IPS DF 6.9 (cell line): ENCODE data around the gene TBC1D8.

Experiments
- DNase-seq: peaks from one replicate; pipeline ENCODE4 v3.0.0-alpha.2; 2013; ENCODE audit warnings: low read depth, low spot score
- H3K27ac ChIP-seq: one replicate; pipeline ENCODE4 v1.5.1; 2013; ENCODE audit warnings: low read length, control low read depth
- H3K27me3 ChIP-seq: 2 replicates; pipeline ENCODE4 v1.6.1; 2013; ENCODE audit warnings: mild to moderate bottlenecking, low read length; ENCODE audit not compliant: control insufficient read depth, insufficient read depth
- H3K36me3 ChIP-seq: 2 replicates; pipeline ENCODE4 v1.6.1; 2013; ENCODE audit warnings: low read length; ENCODE audit not compliant: control insufficient read depth, insufficient read depth
- H3K4me1 ChIP-seq: 2 replicates; pipeline ENCODE4 v1.6.1; 2013; ENCODE audit warnings: low read length; ENCODE audit not compliant: control insufficient read depth, insufficient read depth
- H3K4me3 ChIP-seq: 2 replicates; pipeline ENCODE4 v1.5.1; 2013; ENCODE audit warnings: mild to moderate bottlenecking, low read length
- H3K9me3 ChIP-seq: 2 replicates; pipeline ENCODE4 v1.6.1; 2013; ENCODE audit warnings: low read length, inconsistent platforms; ENCODE audit not compliant: control insufficient read depth, insufficient read depth
- WGBS: extraction: QIAGEN DNeasy Blood & Tissue Kit; methylation state at CpG from one replicate; pipeline ENCODE4 v1.1.7; 2013; ENCODE audit warnings: mixed read lengths, missing lambda C conversion rate; ENCODE audit not compliant: insufficient read length, insufficient coverage; 5-methylcytosine and 5-hydroxymethylcytosine counted together

The TBC1D8 gene

DNA sequence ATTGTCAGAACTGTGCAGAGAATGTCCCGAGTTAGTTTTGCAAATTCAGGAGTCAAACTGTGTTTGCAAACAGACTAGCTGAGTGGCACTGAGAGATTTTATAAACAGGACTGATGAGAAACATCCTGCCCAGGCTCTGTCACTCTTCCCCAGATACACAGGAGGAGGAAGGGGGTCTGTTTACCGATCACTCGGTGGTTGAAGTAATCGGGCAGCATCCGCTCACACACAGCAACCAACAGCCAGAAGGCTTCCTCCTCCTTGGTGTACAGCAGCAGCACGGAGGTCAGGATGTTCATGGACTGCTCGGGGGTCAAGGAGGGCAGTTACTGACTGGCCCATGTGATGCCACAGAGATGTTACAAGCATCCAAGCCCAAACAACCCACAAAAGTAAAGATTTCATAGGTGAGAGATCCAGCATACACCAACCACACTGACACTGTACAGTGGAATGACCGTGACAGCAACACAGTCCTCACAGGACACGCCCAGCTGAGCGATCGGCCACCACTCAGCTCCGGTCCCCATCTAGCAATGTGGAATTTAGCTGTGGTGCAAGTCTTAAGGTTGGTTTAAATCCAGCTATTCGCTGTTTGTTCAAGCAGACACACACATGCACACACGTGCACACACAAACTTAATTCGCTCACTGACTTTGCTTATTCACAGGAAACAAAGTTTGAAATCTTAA lies 119.0 kb downstream of the TBC1D8 start:
- no peaks in the 10 kb centered on the region; the same call in 1 of the 2 replicates for H3K4me1 ChIP-seq
- no peak overlapping the region for H3K4me3 ChIP-seq
- DNase-seq, result no peak
- no peaks in the 10 kb centered on the region for H3K27me3 ChIP-seq
- H3K9me3 ChIP-seq, result no peaks in the 10 kb centered on the region
- no peak overlapping the region for H3K27ac ChIP-seq
- no CpG with 5 or more reads among the region's 15 CpGs for WGBS
- H3K36me3 ChIP-seq, result peaks cover 4% of the 10 kb centered on the region; the same call in 1 of the 2 replicates

DNA sequence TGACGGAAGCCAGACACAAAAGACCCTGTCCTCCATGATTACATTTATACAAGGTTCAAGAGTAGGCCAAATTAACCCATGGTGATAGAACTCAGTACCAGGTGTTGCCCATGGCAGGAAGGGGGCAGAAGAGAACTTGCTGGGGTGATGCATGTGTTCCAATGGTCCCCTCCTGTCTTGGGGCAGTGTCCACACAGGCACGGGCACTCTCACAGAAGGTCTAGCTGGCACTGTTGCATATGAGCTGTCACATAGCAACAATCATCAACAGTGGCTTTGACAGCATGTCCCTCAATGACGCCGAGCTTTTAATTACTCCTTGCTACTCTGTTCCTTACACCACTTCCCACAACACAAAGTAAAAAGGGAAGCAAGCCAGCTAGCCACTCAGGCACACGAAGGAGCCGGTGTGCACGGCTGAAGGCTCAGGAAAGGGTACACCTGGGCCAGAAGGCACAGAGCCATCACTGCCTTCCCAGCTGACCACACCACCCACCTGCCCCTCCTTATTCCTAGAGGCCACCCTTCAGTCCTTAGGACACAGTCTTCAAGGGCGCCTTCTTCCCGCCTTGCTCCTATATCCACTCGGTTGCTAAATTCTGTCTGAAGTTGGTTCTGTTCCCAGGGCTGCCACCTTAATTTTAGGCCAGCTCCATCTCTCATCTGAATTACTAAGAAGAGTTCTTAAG lies 120.2 kb downstream of the TBC1D8 start:
- DNase-seq, result no peak
- no CpG with 5 or more reads among the region's 10 CpGs for WGBS

DNA sequence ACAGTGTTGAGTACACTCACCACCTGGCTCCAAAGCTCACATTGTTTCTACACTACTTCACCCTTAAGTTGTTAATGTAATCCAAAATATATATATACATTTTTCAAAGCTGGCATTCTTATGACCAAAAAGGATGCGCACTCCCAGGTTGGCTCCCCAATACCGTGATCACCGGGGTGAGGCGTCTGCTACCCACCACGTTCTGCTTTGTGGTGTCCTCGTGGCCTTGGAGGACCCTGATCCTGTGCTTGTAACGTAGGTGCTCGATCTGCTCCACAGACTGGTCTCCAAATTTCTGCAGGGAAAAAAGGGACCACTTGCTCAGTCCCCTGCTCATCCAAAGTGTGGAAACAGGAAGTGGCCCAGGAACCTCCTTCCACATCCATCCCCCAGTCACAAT lies 123.3 kb downstream of the TBC1D8 start:
- DNase-seq, result no peak
- Histone ChIP-seq H3K36me3 (peaks cover 4% of the 10 kb centered on the region; the same call in 1 of the 2 replicates), H3K4me3 (no peak overlapping the region), H3K9me3 (no peaks in the 10 kb centered on the region), H3K27ac (no peak overlapping the region), H3K27me3 (no peaks in the 10 kb centered on the region), H3K4me1 (peaks cover 4% of the 10 kb centered on the region)
- WGBS, result no CpG with 5 or more reads among the region's 8 CpGs

More for the DNA sequence above, 120.2 kb downstream of the TBC1D8 start:
- H3K27ac ChIP-seq, result no peak overlapping the region
- peaks cover 4% of the 10 kb centered on the region for H3K4me1 ChIP-seq
- no peaks in the 10 kb centered on the region for H3K9me3 ChIP-seq
- no peak overlapping the region for H3K4me3 ChIP-seq
- peaks cover 4% of the 10 kb centered on the region; the same call in 1 of the 2 replicates for H3K36me3 ChIP-seq
- H3K27me3 ChIP-seq, result no peaks in the 10 kb centered on the region

DNA sequence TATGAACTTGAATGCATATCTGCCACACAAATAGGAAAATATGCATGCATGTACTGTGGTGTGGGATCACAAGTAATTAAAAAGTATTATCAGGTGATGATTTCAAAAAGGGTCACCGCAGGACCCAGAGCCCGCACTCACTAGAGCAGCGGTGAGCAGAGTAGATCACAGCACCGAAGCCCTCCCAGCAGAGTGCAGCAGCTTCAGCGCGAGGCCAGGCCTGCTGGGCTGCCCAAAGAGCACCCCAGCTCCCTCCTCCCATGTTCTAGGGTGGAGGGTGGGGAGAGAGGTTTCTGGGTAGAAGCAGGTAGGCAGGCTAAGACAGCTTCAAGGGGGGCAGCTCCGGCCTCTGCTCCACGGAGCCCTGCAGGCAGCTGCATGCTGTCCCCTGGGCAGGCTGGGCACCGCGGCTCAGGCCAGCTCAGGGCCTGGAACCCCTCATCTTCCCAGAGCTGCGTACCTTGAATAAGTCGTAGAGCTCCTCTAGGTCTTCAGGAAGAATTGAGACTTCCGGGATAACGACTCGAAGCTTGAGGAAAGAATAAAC lies 124.2 kb downstream of the TBC1D8 start:
- peaks cover 4% of the 10 kb centered on the region for H3K4me1 ChIP-seq
- no peaks in the 10 kb centered on the region for H3K9me3 ChIP-seq
- peaks cover 7% of the 10 kb centered on the region; the same call in 1 of the 2 replicates for H3K36me3 ChIP-seq
- no peak overlapping the region for H3K27ac ChIP-seq
- DNase-seq, result no peak
- H3K4me3 ChIP-seq, result no peak overlapping the region
- WGBS, result no CpG with 5 or more reads among the region's 15 CpGs
- no peaks in the 10 kb centered on the region for H3K27me3 ChIP-seq

DNA sequence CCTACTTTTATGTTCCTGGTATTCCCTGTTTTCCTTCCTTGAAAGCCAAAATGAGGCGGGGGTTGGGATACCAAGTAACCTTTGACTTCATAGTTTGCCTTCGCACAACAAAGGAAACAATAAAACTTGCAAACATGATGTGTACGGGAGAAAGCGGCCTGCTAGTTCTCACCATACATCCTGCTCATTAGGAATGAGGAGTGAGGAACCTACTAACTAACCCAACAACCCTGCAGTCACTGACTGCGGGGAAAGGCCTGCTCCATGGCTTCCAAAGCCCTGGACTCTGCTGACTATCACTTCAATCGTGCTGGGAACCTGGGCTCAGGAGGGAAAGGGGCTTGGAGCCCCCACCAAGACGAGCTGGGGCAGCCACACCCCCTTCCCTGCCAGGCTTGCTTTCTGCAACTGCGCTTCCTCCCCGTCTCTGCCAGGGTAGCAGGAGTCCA lies 124.9 kb downstream of the TBC1D8 start:
- WGBS, result no CpG with 5 or more reads among the region's 9 CpGs
- Histone ChIP-seq H3K27ac (no peak overlapping the region), H3K4me1 (peaks cover 4% of the 10 kb centered on the region), H3K9me3 (no peaks in the 10 kb centered on the region), H3K27me3 (no peaks in the 10 kb centered on the region), H3K4me3 (no peak overlapping the region), H3K36me3 (0 out of 2 replicates have a peak, but pooled peaks cover 7% of the 10 kb centered on the region)
- no peak for DNase-seq

DNA sequence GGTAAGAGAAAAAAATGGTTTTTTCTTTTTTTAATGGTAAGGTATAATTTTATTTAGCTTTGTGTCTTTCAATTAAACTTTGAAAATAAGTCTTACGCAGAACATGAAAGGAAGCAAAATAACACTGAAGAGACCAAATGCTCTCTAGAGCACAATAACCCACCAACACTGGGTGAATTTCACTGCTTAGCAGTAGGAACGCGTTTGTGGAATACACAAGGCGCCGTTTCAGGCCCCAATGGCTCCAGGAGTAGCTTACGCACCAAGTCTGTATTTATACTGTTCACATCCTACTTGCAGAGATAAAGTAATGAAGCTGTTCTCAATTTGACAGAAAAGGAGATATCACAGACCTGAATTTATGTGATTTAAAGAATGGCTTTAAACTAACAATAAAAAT lies 125.6 kb downstream of the TBC1D8 start:
- DNase-seq, result no peak
- Histone ChIP-seq H3K9me3 (no peaks in the 10 kb centered on the region), H3K27me3 (no peaks in the 10 kb centered on the region), H3K4me3 (no peak overlapping the region), H3K4me1 (peaks cover 4% of the 10 kb centered on the region), H3K36me3 (0 out of 2 replicates have a peak, but pooled peaks cover 7% of the 10 kb centered on the region), H3K27ac (no peak overlapping the region)
- WGBS, result no CpG with 5 or more reads among the region's 6 CpGs

DNA sequence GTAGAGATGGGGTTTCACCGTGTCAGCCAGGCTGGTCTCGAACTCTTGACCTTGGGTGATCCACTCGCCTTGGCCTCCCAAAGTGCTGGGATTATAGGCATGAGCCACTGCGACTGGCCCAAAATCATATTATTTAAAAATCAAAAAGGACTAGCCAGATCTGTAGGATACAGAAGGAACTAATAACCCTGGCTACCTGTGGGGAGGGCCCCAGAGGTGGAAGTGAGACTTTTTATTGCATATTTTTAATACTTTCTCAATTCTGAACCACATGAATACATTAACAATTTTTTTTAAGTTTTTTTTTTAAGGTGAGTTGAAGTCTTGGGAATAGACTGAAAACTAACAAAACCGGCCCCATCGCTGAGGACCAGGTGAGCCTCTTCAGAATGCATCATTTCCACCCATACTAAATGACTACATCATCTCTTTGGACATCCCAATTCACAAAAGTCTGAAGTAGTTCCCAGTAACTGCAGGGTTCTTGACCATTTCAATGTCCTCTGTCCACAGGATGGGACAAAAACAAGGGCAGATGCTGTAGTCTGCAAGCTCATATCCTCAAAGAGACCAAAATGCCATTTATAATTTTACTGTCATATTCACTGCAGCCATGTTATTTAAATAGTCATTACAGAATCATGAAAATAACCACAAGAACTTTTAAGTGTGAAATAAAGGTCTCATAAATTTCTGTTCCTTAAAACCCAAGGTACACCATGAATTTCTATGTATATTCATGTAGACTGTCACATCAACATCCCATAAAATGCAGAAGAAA lies 127.7 kb downstream of the TBC1D8 start:
- Histone ChIP-seq H3K4me3 (no peak overlapping the region), H3K27ac (no peak overlapping the region), H3K9me3 (no peaks in the 10 kb centered on the region), H3K36me3 (0 out of 2 replicates have a peak, but pooled peaks cover 4% of the 10 kb centered on the region), H3K27me3 (no peaks in the 10 kb centered on the region), H3K4me1 (peaks cover 4% of the 10 kb centered on the region)
- WGBS, result no CpG with 5 or more reads among the region's 6 CpGs
- no peak for DNase-seq

DNA sequence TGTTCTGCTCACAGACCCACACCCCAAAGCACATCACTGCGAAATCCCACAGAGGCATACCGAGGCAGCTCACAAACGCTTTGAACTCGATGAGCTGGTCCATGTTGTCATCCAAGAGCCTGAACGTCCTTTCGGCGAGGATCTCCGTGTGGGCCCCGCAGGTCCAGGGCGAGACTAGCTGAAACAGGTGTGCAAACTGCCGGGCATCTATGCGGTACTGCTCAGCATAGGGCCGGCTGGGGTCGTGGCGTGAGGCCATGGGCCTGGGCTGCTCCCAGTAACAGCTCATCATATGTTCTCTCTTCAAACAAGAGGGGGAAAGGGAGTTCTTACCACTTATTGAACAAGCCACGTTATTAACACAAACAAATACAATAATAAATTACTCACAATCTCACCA lies 129.0 kb downstream of the TBC1D8 start:
- 0 out of 2 replicates have a peak, but pooled peaks cover 4% of the 10 kb centered on the region for H3K36me3 ChIP-seq
- H3K27ac ChIP-seq, result no peak overlapping the region
- WGBS, result 100% methylated on average over 1 of the region's 16 CpGs
- no peak overlapping the region for H3K4me3 ChIP-seq
- DNase-seq, result no peak
- no peaks in the 10 kb centered on the region for H3K27me3 ChIP-seq
- H3K4me1 ChIP-seq, result peaks cover 4% of the 10 kb centered on the region
- H3K9me3 ChIP-seq, result no peaks in the 10 kb centered on the region

DNA sequence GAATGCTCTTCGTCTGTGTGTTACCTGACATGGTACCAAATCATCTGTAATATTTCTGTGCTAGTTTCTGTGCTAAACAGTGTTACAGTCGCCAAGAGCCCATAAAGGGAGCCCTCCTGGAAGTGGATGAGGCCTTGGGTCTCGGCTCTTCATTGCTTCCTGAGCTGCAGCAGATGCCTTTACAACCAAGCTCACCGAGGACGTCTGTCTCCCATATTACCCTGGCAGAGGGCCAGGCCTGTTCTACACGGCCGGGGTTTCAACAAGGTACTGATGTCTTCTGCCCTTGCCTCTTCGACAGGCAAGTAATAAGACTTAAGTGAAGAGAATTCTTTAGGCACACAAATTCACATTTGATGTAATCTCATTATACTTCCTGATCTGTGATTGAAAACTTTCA lies 132.2 kb downstream of the TBC1D8 start:
- Histone ChIP-seq H3K27me3 (no peaks in the 10 kb centered on the region), H3K4me1 (no peaks in the 10 kb centered on the region), H3K36me3 (peaks cover 4% of the 10 kb centered on the region; the same call in 1 of the 2 replicates), H3K9me3 (no peaks in the 10 kb centered on the region), H3K27ac (no peak overlapping the region), H3K4me3 (no peak overlapping the region)
- DNase-seq, result no peak
- no CpG with 5 or more reads among the region's 8 CpGs for WGBS

DNA sequence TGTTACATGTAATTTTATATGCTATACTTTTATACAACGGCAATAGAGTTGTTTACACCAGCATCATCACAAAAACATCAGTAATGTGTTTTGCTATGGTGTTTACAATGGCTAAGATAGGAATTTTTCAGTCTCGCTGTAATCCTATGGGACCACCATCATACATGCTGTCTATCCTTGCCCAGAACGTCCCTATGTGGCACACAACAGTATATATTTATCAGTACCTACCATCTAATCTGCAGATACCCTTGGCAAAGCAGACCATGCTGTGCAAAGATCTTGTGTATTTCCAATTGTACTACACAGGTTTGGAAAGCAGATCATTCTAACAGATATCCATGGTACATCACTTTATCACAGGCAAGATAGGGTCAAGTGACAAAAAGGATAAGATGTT lies 133.8 kb downstream of the TBC1D8 start:
- H3K36me3 ChIP-seq, result peaks cover 4% of the 10 kb centered on the region; the same call in 1 of the 2 replicates
- no CpG with 5 or more reads among the region's 3 CpGs for WGBS
- no peak overlapping the region for H3K27ac ChIP-seq
- H3K4me3 ChIP-seq, result no peak overlapping the region
- no peaks in the 10 kb centered on the region for H3K27me3 ChIP-seq
- no peaks in the 10 kb centered on the region for H3K4me1 ChIP-seq
- no peak for DNase-seq
- H3K9me3 ChIP-seq, result no peaks in the 10 kb centered on the region
